Measurements from ENCODE around the gene EPB41L2.

The EPB41L2 gene

DNA sequence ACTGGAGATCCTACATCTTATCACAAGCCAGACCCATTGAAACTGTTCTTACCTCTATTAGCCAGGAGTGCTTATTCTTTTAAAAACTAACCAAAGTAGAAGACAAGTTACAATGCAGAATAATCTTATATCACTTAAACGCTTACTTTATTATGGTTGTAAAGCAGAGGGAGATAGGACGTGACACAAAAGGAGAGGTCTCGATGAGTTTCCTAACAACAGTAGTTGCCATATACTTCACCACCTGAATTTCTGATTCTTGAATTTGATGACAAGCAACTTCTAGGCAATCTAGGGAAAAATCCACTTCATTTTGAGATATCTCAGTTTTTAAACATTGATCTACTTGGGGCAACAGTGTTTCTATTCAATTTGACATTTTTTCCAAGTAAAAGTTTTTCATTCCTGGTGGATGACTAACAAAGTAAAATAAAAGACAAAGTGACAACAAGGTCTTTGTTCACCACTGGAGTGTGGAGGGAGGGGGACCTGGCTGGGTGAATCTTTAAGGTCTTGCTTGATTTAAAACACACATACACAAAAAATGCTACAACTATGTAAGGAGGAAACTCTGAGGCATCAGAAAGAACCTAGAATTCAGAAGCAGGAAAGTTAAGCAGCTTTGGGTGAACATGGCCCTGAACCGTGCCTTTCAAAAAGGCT is 125.0 kb downstream of the EPB41L2 start:
- Histone ChIP-seq H3K4me1 (ENCODE audit: control insufficient read depth in 1 of 2, insufficient read depth in 1 of 2, low read depth in 1 of 2, low read length in 1 of 2) (no peaks in the 10 kb centered on the region), H3K9me3 (no peaks in the 10 kb centered on the region), H3K27ac (no peak overlapping the region), H3K36me3 (no peaks in the 10 kb centered on the region), H3K27me3 (no peaks in the 10 kb centered on the region), H3K4me3 (ENCODE audit: low read depth in 1 of 2, low read length in 1 of 2) (no peak overlapping the region)
- TF ChIP-seq, protein P1, sequence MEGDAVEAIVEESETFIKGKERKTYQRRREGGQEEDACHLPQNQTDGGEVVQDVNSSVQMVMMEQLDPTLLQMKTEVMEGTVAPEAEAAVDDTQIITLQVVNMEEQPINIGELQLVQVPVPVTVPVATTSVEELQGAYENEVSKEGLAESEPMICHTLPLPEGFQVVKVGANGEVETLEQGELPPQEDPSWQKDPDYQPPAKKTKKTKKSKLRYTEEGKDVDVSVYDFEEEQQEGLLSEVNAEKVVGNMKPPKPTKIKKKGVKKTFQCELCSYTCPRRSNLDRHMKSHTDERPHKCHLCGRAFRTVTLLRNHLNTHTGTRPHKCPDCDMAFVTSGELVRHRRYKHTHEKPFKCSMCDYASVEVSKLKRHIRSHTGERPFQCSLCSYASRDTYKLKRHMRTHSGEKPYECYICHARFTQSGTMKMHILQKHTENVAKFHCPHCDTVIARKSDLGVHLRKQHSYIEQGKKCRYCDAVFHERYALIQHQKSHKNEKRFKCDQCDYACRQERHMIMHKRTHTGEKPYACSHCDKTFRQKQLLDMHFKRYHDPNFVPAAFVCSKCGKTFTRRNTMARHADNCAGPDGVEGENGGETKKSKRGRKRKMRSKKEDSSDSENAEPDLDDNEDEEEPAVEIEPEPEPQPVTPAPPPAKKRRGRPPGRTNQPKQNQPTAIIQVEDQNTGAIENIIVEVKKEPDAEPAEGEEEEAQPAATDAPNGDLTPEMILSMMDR (IDR thresholded peaks at IDR 0.05) = no peak

DNA sequence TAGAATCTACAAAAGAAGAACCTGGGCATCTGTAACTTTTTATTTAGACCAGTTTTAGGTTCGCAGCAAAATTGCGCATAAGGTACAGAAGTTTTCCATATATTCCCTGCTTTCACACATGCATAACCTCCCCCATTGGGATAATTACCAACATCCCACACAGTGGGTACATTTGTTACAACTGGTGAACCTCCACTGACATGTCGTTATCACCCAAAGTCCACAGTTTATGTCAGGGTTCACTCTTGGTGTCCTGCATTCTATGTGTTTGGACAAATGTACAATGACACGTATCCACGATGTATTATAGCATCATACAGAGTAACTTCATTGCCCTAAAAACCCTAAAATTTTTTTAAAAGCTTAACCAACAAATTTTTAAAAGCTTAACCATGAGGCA is 126.1 kb downstream of the EPB41L2 start:
- Histone ChIP-seq H3K4me1 (ENCODE audit: control insufficient read depth in 1 of 2, insufficient read depth in 1 of 2, low read depth in 1 of 2, low read length in 1 of 2) (no peaks in the 10 kb centered on the region), H3K36me3 (no peaks in the 10 kb centered on the region), H3K9me3 (no peaks in the 10 kb centered on the region), H3K4me3 (ENCODE audit: low read depth in 1 of 2, low read length in 1 of 2) (no peak overlapping the region), H3K27ac (no peak overlapping the region), H3K27me3 (no peaks in the 10 kb centered on the region)
- TF ChIP-seq, protein P1 (IDR thresholded peaks at IDR 0.05) = no peak

DNA sequence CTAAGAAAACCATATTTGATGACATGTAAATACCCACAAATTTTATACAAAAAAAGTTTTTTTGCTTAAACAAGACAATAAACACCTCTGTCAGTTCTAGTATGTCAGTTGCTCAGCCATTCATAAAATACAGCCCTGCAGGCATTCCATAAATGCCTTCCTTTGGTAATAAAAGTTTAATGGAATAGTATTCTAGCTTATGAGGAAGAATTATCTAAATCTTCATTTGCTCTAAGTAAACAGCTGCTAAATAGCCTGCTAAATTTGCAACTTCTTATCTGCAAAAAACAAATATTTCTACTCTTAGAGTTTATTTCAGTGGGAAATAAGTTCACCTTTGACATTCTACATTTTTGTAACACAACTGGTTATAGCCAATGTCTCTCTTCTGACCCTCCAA is 127.1 kb downstream of the EPB41L2 start:
- no peaks in the 10 kb centered on the region for H3K9me3 ChIP-seq
- H3K4me3 ChIP-seq (ENCODE audit: low read depth in 1 of 2, low read length in 1 of 2) = no peak overlapping the region
- no peaks in the 10 kb centered on the region for H3K27me3 ChIP-seq
- TF ChIP-seq, protein P1 (IDR thresholded peaks at IDR 0.05) = no peak
- H3K4me1 ChIP-seq (ENCODE audit: control insufficient read depth in 1 of 2, insufficient read depth in 1 of 2, low read depth in 1 of 2, low read length in 1 of 2) = no peaks in the 10 kb centered on the region
- H3K27ac ChIP-seq = no peak overlapping the region
- H3K36me3 ChIP-seq = no peaks in the 10 kb centered on the region

DNA sequence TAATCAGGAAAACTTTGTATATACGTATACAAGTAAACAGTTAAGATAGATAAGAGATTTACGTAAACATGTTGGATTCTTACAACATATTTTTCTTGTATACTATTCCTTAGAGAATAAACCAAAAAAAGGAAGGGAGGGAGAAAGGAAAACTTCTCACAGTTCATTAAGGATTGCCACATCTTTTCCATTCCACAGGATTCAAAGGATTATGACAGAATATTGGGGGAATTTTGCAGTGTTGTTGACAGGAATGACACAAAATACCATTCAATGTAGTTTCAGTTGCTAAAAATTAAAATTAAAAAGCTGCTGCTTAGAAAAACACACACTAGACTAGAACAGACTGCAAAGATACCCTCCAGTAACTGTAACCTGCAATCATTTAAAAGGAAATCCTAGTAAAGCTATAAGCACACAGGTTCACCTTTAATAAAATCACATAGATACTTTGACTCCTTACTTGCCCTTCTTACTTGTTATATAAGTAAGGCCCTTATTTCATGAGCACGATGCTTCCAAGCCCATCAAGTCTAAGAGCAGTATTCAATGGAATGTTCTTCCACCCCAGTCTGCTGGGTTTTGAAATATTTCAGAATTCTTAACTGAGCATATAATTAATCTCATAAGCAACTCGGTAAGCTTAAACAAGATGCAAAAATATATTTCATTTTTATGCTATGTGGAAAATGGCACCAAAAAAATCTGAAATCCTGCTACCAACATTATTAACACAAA is 128.0 kb downstream of the EPB41L2 start:
- Histone ChIP-seq H3K4me3 (ENCODE audit: low read depth in 1 of 2, low read length in 1 of 2) (no peak overlapping the region), H3K27me3 (no peaks in the 10 kb centered on the region), H3K27ac (no peak overlapping the region), H3K4me1 (ENCODE audit: control insufficient read depth in 1 of 2, insufficient read depth in 1 of 2, low read depth in 1 of 2, low read length in 1 of 2) (no peaks in the 10 kb centered on the region), H3K36me3 (no peaks in the 10 kb centered on the region), H3K9me3 (no peaks in the 10 kb centered on the region)
- TF ChIP-seq, protein P1 (IDR thresholded peaks at IDR 0.05) = no peak

DNA sequence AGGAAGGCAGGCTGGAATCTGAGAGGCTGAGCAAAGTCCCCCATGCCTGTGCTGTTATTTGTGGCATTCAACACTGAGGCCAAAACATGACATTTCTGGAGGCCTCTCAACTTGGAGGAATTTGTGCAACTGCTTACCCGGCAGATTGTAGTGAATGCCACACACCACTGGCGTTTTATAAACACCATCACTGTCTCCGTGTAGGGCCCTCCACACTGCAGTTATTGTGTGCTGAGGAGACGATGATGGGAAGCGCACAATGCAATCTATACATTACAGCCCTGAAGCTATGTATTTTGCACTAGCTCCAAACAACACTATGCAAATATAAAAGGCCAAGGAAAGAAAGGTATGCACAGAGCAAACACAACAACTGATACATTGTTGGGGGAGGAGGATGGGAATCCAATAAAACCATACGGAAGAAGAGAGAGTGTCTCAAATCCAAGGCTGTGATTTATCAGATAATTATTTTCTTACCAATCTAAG is 129.3 kb downstream of the EPB41L2 start:
- no peaks in the 10 kb centered on the region for H3K4me1 ChIP-seq (ENCODE audit: control insufficient read depth in 1 of 2, insufficient read depth in 1 of 2, low read depth in 1 of 2, low read length in 1 of 2)
- no peaks in the 10 kb centered on the region for H3K9me3 ChIP-seq
- no peaks in the 10 kb centered on the region for H3K36me3 ChIP-seq
- TF ChIP-seq, protein P1 (IDR thresholded peaks at IDR 0.05) = no peak
- no peak overlapping the region for H3K27ac ChIP-seq
- H3K4me3 ChIP-seq (ENCODE audit: low read depth in 1 of 2, low read length in 1 of 2) = no peak overlapping the region
- H3K27me3 ChIP-seq = no peaks in the 10 kb centered on the region
